Neuronal stem cell (in vitro differentiated cells): Measurements from ENCODE around the gene SLX9.

Experiments
- DNase-seq: peaks from one replicate; pipeline ENCODE4 v3.0.0-alpha.2; 2013; ENCODE audit warnings: low spot score
- H2AFZ ChIP-seq: one replicate; pipeline ENCODE4 v1.6.1; 2013; ENCODE audit warnings: mild to moderate bottlenecking, low read length, inconsistent platforms
- H2AK5ac ChIP-seq: 2 replicates; pipeline ENCODE4 v1.6.1; 2013; ENCODE audit warnings: low read depth, mild to moderate bottlenecking, inconsistent platforms, low read length, moderate library complexity, mixed read lengths
- H2BK120ac ChIP-seq: 2 replicates; pipeline ENCODE4 v1.6.1; 2013; ENCODE audit warnings: low read depth, mild to moderate bottlenecking, inconsistent platforms, low read length, moderate library complexity, mixed read lengths
- H2BK12ac ChIP-seq: one replicate; pipeline ENCODE4 v1.6.1; 2013; ENCODE audit warnings: low read length, inconsistent platforms
- H2BK15ac ChIP-seq: 2 replicates; pipeline ENCODE4 v1.6.1; 2013; ENCODE audit warnings: mild to moderate bottlenecking, low read length, inconsistent platforms, mixed read lengths
- H2BK5ac ChIP-seq: one replicate; pipeline ENCODE4 v1.6.1; 2013; ENCODE audit warnings: inconsistent platforms, mild to moderate bottlenecking, low read length, moderate library complexity
- H3K14ac ChIP-seq: one replicate; pipeline ENCODE4 v1.6.1; 2013; ENCODE audit warnings: low read length, inconsistent platforms
- H3K18ac ChIP-seq: 2 replicates; pipeline ENCODE4 v1.6.1; 2013; ENCODE audit warnings: low read length, inconsistent platforms
- H3K23ac ChIP-seq: 2 replicates; pipeline ENCODE4 v1.6.1; 2013; ENCODE audit warnings: low read depth, mild to moderate bottlenecking, mixed read lengths, low read length, inconsistent platforms; ENCODE audit not compliant: poor library complexity
- H3K27ac ChIP-seq: replicated peaks from 3 replicates; pipeline ENCODE4 v1.5.1; 2013; ENCODE audit warnings: low read length, inconsistent platforms
- H3K27me3 ChIP-seq, 3 experiments: 2 replicates each; pipeline ENCODE4 v1.6.1; 2013; ENCODE audit warnings: low read length in 3 of 3, mild to moderate bottlenecking in 2 of 3, inconsistent platforms in 1 of 3, low read depth in 1 of 3, mixed read lengths in 1 of 3, moderate library complexity in 1 of 3; ENCODE audit not compliant: control insufficient read depth in 3 of 3, insufficient read depth in 3 of 3
- H3K36me3 ChIP-seq, 2 donors: replicated peaks in 1 of 2; 2 replicates each; pipeline ENCODE4 v1.6.1; 2013; ENCODE audit warnings: low read length in 2 of 2; ENCODE audit not compliant: control insufficient read depth in 2 of 2, insufficient read depth in 2 of 2
- H3K4ac ChIP-seq: 2 replicates; pipeline ENCODE4 v1.6.1; 2013; ENCODE audit warnings: inconsistent platforms, mild to moderate bottlenecking, low read length, moderate library complexity
- H3K4me1 ChIP-seq, 2 donors: 1 replicate in 1 of 2; 2 replicates in 1 of 2; pipeline ENCODE4 v1.6.1; 2013; ENCODE audit warnings: low read length in 2 of 2, low read depth in 1 of 2; ENCODE audit not compliant: control insufficient read depth in 2 of 2, insufficient read depth in 1 of 2
- H3K4me2 ChIP-seq: one replicate; pipeline ENCODE4 v1.6.1; 2013; ENCODE audit warnings: mild to moderate bottlenecking, low read length, inconsistent platforms; ENCODE audit not compliant: insufficient read depth, poor library complexity, severe bottlenecking
- H3K4me3 ChIP-seq, 2 donors: 2 replicates each; pipeline ENCODE4 v1.5.1; 2013; ENCODE audit warnings: low read length in 2 of 2, mild to moderate bottlenecking in 2 of 2, inconsistent platforms in 1 of 2, moderate library complexity in 1 of 2
- H3K79me1 ChIP-seq: one replicate; pipeline ENCODE4 v1.6.1; 2013; ENCODE audit warnings: low read depth, mild to moderate bottlenecking, inconsistent platforms, low read length, moderate library complexity
- H3K9ac ChIP-seq: one replicate; pipeline ENCODE4 v1.6.1; 2013; ENCODE audit warnings: mild to moderate bottlenecking, low read depth, low read length, inconsistent platforms; ENCODE audit not compliant: poor library complexity
- H3K9me3 ChIP-seq, 2 donors: replicated peaks in 1 of 2; 2 replicates each; pipeline versions ENCODE3 to v1.6.1; 2013; ENCODE audit warnings: low read length in 2 of 2, mild to moderate bottlenecking in 2 of 2, inconsistent platforms in 1 of 2, low read depth in 1 of 2, mixed read lengths in 1 of 2, moderate library complexity in 1 of 2; ENCODE audit not compliant: control insufficient read depth in 2 of 2, insufficient read depth in 1 of 2
- H4K8ac ChIP-seq: one replicate; pipeline ENCODE4 v1.6.1; 2013; ENCODE audit warnings: low read depth, mild to moderate bottlenecking, inconsistent platforms, low read length, moderate library complexity
- H4K91ac ChIP-seq: one replicate; pipeline ENCODE4 v1.6.1; 2013; ENCODE audit warnings: low read length, low read depth, mild to moderate bottlenecking, inconsistent platforms; ENCODE audit not compliant: poor library complexity
- WGBS, 2 donors: extraction: QIAGEN DNeasy Blood & Tissue Kit; methylation state at CpG; one replicate each; pipeline ENCODE4 v1.1.7; 2013; ENCODE audit warnings: missing lambda C conversion rate in 2 of 2, mixed read lengths in 1 of 2; ENCODE audit not compliant: insufficient read length in 2 of 2, insufficient replicate concordance in 1 of 2; ENCODE audit errors: extremely low coverage in 2 of 2; 5-methylcytosine and 5-hydroxymethylcytosine counted together

Gene SLX9

DNA sequence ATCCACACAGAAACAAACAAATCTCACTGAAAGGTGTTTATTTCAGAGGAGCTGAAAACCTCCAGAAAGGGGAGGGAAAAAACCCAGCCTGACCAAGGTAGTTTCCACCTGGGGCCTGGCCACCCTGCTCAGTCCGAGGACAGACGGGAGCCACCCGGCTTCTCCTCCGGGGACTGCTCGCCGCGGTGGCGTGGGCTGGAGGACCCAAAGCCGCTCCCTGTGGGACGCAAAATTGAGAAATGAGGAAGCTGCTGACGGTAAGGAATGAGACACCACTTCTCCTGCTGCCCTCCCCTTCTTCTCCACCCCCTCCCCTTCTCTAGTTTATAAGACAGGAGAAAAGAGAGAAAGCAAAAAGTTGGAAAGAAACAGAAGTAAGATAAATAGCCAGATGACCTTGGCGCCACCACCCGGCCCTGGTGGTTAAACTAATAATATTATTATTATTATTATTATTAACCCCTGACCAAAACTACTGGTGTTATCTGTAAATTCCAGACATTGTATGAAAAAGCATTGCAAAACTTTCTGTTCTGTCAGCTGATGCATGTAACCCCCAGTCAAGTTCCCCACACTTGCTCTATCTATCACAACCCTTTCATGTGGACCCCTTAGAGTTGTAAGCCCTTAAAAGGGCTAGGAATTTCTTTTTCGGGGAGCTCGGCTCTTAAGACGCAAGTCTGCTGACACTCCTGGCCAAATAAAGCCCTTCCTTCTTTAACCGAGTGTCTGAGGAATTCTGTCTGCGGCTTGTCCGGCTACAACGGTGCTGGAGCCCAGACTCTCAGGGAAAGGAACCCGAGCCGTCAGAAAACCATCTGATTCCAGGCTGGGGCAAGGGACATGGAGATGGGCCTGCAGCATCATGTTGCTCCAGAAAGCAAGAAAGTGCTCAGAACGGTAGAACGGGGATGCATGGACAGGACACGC, 31.6 kb upstream of the SLX9 start:
- no CpG with 5 or more reads among the region's 25 CpGs for WGBS, 2 donors
- no peak overlapping the region for H2BK12ac ChIP-seq
- H3K4me3 ChIP-seq: no peak overlapping the region

DNA sequence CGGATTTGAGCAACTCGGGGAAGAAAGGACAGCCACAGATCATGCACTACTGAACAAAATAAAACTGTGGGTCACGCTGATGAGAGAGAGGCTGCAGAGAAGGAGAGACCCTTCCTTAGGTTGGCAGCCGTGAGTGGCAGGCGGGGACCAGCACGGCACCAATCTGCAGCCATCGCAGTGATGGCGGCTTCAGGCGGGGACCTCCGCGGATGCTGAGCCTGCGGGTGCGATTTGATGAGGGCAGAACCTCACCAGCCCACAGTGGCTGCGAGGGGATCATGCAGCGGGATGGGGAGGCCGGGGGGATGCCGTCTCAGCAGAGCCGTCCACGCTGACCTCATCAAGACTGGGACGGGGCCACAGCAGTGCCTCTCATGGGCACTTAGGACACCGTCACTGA, 30.9 kb upstream of the SLX9 start:
- H2BK5ac ChIP-seq: no peak overlapping the region
- H3K4ac ChIP-seq: no peak overlapping the region
- H2BK12ac ChIP-seq: no peak overlapping the region
- no peak overlapping the region for H3K27ac ChIP-seq
- no peak overlapping the region for H2BK120ac ChIP-seq
- peaks cover 0 to 66% (median 33%) of the 10 kb centered on the region in 3 experiments for H3K27me3 ChIP-seq
- no CpG with 5 or more reads among the region's 21 CpGs for WGBS, 2 donors
- no peak overlapping the region for H2BK15ac ChIP-seq
- no peak overlapping the region for H4K8ac ChIP-seq
- no peak for DNase-seq
- H3K4me2 ChIP-seq: no peak overlapping the region
- no peak overlapping the region for H3K9ac ChIP-seq
- no peaks in the 10 kb centered on the region for H3K79me1 ChIP-seq
- no peak overlapping the region for H2AFZ ChIP-seq
- no peak overlapping the region for H3K23ac ChIP-seq
- H3K4me3 ChIP-seq: no peak overlapping the region
- peak overlapping the region; percentile 15 for H2AK5ac ChIP-seq
- H3K18ac ChIP-seq: no peak overlapping the region
- peaks cover 0 to 2% of the 10 kb centered on the region in 2 donors for H3K36me3 ChIP-seq
- peaks cover 0 to 6% of the 10 kb centered on the region in 2 donors for H3K4me1 ChIP-seq
- no peak overlapping the region for H3K14ac ChIP-seq
- H4K91ac ChIP-seq: no peak overlapping the region
- peaks cover 0 to 4% of the 10 kb centered on the region in 2 donors for H3K9me3 ChIP-seq

More for the DNA sequence above, 31.6 kb upstream of the SLX9 start:
- Histone ChIP-seq H3K14ac (no peak overlapping the region), H3K23ac (no peak overlapping the region), H3K4me2 (no peak overlapping the region), H2BK120ac (no peak overlapping the region), H3K18ac (peak overlapping the region; percentile 44), H4K91ac (no peak overlapping the region), H3K9me3 (peaks cover 0 to 4% of the 10 kb centered on the region in 2 donors), H3K9ac (no peak overlapping the region), H2BK5ac (no peak overlapping the region), H3K4ac (no peak overlapping the region), H3K27me3 (peaks cover 0 to 66% (median 31%) of the 10 kb centered on the region in 3 experiments), H2AK5ac (no peak overlapping the region), H3K27ac (no peak overlapping the region), H2BK15ac (no peak overlapping the region), H3K36me3 (peaks cover 0 to 2% of the 10 kb centered on the region in 2 donors), H2AFZ (no peak overlapping the region), H4K8ac (no peak overlapping the region), H3K4me1 (peaks cover 0 to 6% of the 10 kb centered on the region in 2 donors), H3K79me1 (no peaks in the 10 kb centered on the region)
- DNase-seq: no peak

DNA sequence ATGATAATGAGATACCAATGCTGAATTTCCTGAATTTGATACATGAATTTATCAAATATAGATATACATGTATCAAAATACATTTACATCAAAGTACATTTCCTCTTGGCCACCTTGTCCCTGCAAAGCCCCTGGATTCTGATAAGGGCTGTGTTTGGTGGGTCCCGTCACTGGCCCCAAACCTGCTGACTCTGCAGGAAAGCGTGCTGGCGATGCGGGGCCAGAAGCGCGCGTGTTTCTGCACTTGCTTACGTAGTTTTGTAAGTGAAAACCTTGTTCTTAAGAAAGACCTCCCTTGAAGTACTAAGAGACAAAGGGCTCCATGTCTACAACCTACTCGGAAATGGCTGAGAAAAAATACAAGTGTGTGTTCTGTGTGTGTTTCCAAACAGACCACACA, 30.1 kb upstream of the SLX9 start:
- no peak overlapping the region for H3K27ac ChIP-seq
- H3K14ac ChIP-seq: no peak overlapping the region
- no peak overlapping the region for H2BK12ac ChIP-seq
- WGBS, 2 donors: no CpG with 5 or more reads among the region's 9 CpGs
- peaks cover 0 to 4% of the 10 kb centered on the region in 2 donors for H3K4me1 ChIP-seq
- no peak overlapping the region for H3K4ac ChIP-seq
- H2BK5ac ChIP-seq: no peak overlapping the region
- H3K9me3 ChIP-seq: no peaks in the 10 kb centered on the region
- H3K4me2 ChIP-seq: no peak overlapping the region
- H3K23ac ChIP-seq: no peak overlapping the region
- H2AFZ ChIP-seq: no peak overlapping the region
- H2BK120ac ChIP-seq: no peak overlapping the region
- H2AK5ac ChIP-seq: no peak overlapping the region
- H3K9ac ChIP-seq: no peak overlapping the region
- no peak overlapping the region for H2BK15ac ChIP-seq
- H4K91ac ChIP-seq: no peak overlapping the region
- DNase-seq: no peak
- no peaks in the 10 kb centered on the region for H3K79me1 ChIP-seq
- no peaks in the 10 kb centered on the region for H3K36me3 ChIP-seq
- H3K4me3 ChIP-seq: no peak overlapping the region
- H4K8ac ChIP-seq: no peak overlapping the region
- H3K27me3 ChIP-seq: peaks cover 0 to 71% (median 37%) of the 10 kb centered on the region in 3 experiments
- no peak overlapping the region for H3K18ac ChIP-seq
